Transverse colon (tissue), 4 donors: ENCODE results near the gene HIVEP3.

ENCODE experiments used
- CTCF ChIP-seq, 5 experiments: fragments of 200-600 bp in 3 of 5; fragments of 450-650 bp in 2 of 5; sonication (generic) in 3 of 5; IDR thresholded peaks; 1 replicate in 2 of 5; 2 replicates in 3 of 5; pipeline ENCODE4 v1.5.1; 2016 to 2017; ENCODE audit warnings: antibody characterized with exemption in 5 of 5, inconsistent platforms in 3 of 5, mild to moderate bottlenecking in 2 of 5, moderate library complexity in 1 of 5
- EP300 ChIP-seq: sonication (generic); formaldehyde crosslinking; IDR thresholded peaks from one replicate; pipeline ENCODE4 v1.6.1; 2017; ENCODE audit warnings: antibody characterized with exemption, low read depth
- POLR2A ChIP-seq: fragments of 450-650 bp; IDR thresholded peaks from one replicate; pipeline ENCODE4 v1.6.1; 2016; ENCODE audit warnings: antibody characterized with exemption, mild to moderate bottlenecking, moderate library complexity
- POLR2AphosphoS5 ChIP-seq, 3 donors: sonication (generic); formaldehyde crosslinking; IDR thresholded peaks; one replicate each; pipeline ENCODE4 v1.6.1; 2016; ENCODE audit warnings: antibody characterized with exemption in 3 of 3

GRCh38 chr1:41955461-41956159, 36.9 kb upstream of the HIVEP3 start:
- no peak for TF ChIP-seq CTCF (IDR thresholded peaks at IDR 0.05)
- TF ChIP-seq POLR2AphosphoS5 (IDR thresholded peaks at IDR 0.05): no peak
- TF ChIP-seq POLR2A: no peak
- no peak for TF ChIP-seq EP300
